GM12874 (cell line): ENCODE measurements around the gene ARHGEF7.

Experiments
- CTCF ChIP-seq: IDR thresholded peaks from 2 replicates; pipeline ENCODE4 v1.5.1; 2011; ENCODE audit warnings: low read depth, mild to moderate bottlenecking, control low read depth, low read length, moderate library complexity; ENCODE audit not compliant: insufficient read depth

Gene ARHGEF7

GRCh38 chr13:111213964-111214726 is 99.0 kb downstream of the ARHGEF7 start:
- TF ChIP-seq CTCF, result no peak

GRCh38 chr13:111215081-111216047 is 100.3 kb downstream of the ARHGEF7 start:
- no peak for TF ChIP-seq CTCF

- TF ChIP-seq CTCF, result peak; percentile 53
These were observed 101.3 kb downstream of the ARHGEF7 start for GRCh38 chr13:111216166-111216960.

- TF ChIP-seq CTCF, result no peak
These were observed 102.5 kb downstream of the ARHGEF7 start for GRCh38 chr13:111217641-111218040.

- TF ChIP-seq CTCF, result no peak
These were observed 104.2 kb downstream of the ARHGEF7 start for GRCh38 chr13:111219280-111219679.

- TF ChIP-seq CTCF, result no peak
These were observed 104.8 kb downstream of the ARHGEF7 start for GRCh38 chr13:111219950-111220349.

- TF ChIP-seq CTCF, result no peak
These were observed 110.1 kb downstream of the ARHGEF7 start for GRCh38 chr13:111225166-111225565.
